Bone marrow (tissue), 2 donors: ENCODE data around the gene C1orf21.
"Not testable (repeated sequence)": the region's sequence is repeated elsewhere in the genome, so short reads cannot be mapped to it uniquely, and the experiment has no call there.

Source experiments
- DNase-seq, 2 donors: peaks; one replicate each; lab custom pipeline; 2025; lab: John Stamatoyannopoulos, UW

C1orf21 gene

DNA sequence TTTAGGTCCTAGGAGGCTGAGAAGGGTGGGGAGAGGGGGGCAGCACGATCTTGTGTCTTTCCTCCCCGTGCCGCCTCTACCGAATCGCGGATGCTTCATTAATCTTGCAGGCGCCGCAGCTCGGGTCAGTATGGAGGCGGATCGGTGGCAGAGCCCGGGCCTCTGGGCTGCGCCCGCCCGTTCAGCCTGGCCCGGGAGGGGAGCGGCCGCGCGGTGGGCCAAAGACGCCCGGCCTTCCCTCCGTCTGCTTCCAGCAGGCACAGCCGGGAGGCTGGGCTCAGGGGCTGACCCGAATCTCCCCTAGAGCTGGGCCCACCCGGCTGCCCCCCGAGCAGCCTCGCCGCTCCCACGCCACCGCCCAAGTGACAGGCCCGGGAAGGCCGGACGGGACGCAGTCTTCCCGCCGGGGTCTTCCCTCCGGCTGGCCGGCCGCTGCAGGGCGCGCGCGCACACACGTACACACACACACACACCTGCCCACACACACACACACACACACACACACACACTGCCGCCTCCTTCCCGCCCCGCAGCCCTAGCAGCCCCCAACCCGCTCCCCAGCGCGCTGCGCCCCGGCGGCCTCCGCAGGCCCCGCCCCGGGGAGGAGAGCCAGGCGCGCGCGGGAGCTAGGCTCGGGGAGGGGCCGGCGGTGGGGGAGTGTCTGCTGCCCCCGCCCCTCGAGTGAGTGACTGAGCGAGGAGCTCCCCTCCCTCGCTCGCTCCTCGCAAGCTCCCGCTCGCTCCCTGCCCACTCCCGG, at the start of gene C1orf21:
Gene C1orf21, plus strand, starts transcription at position 718 of the 757 bp plus-strand sequence. CDS start 90,481 bp downstream, outside the sequence.
- peak; percentile 58 to 67 for DNase-seq

- DNase-seq, result not testable (repeated sequence)
These were observed 49.0 kb upstream of the C1orf21 start for GRCh38 chr1:184337865-184338264.

- DNase-seq, result no peak
These were observed 45.8 kb upstream of the C1orf21 start for GRCh38 chr1:184340984-184341383.

DNA sequence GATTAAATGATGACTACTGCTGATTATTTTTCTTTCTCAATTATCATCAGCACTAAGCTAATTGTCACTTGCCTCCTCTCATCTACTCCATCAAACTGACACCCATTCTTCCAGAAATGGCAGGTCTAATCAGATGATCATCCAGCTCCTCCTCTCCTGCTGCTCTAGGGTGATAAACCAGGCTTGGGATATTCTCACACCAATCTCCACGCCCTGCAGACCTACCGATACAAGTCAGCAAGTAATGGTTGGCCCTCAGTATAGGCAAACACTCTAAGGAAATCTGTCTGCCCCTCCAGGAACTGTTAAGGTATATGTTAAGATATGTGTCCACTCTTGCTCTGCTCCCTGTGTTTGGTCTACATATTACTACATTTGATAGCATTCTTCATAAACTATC, 36.3 kb upstream of the C1orf21 start:
- no peak for DNase-seq

- DNase-seq, result no peak
These were observed 35.3 kb upstream of the C1orf21 start for GRCh38 chr1:184351416-184351975.

- no peak for DNase-seq
These were observed 34.1 kb upstream of the C1orf21 start for GRCh38 chr1:184352776-184353175.

- DNase-seq, result no peak
These were observed 32.1 kb upstream of the C1orf21 start for GRCh38 chr1:184354719-184355118.

GRCh38 chr1:184356891-184357290, 29.9 kb upstream of the C1orf21 start:
- DNase-seq, result no peak

DNA sequence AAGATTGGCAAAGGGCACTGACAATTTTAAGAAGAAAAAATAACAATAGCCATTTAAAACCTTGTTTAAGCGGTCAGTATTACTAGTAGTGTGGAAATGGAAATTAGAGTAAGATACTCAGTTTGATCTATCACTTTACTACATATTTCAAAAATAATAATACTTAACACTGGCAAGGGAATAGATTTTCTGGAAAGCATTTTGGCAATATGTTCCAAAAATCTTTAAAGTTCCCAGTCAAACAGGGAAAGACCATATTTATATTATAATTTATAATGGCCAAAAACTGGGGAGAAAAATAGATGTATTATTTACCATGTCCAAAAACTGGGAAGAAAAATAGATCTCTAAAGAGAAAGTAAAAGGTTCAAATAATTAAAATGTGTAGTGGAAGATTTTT, 28.6 kb upstream of the C1orf21 start:
- no peak for DNase-seq

DNA sequence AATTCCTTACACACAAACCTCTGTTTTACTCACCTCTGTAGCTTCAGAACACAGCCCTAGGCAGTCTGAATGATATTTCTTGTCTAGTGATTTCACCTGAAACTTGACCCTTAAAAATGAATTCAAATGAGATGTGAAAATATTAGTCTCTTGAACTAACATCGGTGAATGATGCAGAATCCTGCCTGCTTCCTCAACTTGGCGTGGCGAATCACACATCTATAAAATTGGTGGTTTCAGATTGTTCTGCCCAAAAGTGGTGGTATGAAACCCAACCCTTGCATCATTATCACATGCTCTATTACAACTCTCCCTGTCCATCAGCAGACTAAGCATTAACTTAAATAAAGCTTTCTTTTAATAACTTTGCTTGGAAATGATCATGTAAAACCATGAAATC, 26.9 kb upstream of the C1orf21 start:
- DNase-seq, result no peak

DNA sequence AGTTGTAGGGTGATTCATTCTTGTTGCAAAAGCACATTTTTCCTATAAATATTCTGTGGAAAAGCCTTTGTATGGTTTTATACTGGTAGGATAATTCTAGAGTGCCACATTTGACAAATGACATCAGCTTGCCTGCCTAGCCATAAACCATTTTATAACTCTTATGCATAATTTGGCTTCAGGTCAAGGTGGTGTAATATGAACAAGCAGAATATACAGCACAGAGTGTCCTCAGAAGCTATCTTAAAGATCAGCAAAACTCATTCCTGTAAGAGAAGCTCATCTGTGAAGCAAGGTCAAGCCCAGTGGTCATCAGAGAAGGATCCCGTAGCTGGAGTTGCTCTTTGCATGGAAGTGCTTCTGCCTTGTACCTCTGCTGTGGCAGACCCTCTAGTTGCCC, 24.0 kb upstream of the C1orf21 start:
- DNase-seq, result no peak

DNA sequence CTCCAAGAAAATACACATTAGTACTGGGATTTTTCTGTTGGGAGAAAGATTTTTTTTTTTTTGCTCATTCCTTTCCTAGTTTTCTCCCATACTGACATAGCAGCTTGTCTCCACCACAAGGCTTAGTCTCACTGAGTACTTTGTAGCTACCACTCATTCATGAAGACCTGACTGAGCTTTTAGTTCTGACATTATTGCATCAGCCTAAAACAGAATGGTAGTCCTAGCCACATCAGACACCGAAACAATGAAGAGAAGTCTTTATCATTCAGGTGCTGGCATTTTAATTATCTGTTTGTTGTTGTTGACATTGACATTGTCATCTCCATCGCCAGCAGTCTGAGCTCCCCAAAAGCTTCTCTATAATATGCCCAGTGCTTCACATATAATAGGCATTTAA, 21.1 kb upstream of the C1orf21 start:
- DNase-seq, result no peak

DNA sequence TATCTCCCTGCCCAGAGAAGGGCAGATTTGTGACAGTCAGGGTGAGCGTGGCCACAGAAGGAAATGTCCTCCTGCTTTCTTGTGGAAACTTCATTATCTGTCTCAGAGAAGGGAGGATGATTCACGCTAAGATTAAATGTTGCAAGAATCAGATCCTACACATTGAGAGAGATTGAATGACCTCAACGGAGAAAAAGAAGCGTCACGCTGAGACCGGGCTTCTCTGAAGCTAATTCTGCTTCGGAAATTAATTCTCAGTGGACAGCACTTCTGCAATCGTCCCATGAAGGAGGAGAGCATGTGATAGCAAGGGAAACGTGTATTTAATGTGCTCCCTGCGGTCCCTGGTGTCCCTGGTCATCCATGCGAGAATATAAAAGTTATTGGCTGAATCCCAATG, 19.8 kb upstream of the C1orf21 start:
- DNase-seq, result no peak

- DNase-seq, result no peak
These were observed 19.3 kb upstream of the C1orf21 start for GRCh38 chr1:184367427-184368038.

DNA sequence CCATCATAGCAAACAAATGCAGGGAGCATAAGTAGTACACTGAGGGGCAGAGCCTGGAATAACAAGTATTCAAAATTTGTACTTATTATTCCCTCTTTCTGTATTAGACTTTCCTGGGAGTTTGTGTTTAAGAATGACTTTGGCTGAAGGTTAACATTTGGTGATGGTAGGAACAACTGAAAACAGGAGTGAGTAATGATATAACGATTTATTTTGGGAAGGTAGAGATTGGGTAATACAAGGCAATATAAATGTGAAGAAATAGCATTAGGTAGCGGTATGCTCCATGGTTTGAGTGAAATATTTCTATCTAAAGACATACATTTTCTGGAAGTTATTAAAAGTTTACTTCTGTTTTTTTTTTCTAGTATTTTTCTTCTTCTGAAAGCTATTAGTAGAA, 18.5 kb upstream of the C1orf21 start:
- no peak for DNase-seq

GRCh38 chr1:184370850-184371249, 16.0 kb upstream of the C1orf21 start:
- DNase-seq, result no peak

GRCh38 chr1:184373155-184373554, 13.7 kb upstream of the C1orf21 start:
- no peak for DNase-seq

DNA sequence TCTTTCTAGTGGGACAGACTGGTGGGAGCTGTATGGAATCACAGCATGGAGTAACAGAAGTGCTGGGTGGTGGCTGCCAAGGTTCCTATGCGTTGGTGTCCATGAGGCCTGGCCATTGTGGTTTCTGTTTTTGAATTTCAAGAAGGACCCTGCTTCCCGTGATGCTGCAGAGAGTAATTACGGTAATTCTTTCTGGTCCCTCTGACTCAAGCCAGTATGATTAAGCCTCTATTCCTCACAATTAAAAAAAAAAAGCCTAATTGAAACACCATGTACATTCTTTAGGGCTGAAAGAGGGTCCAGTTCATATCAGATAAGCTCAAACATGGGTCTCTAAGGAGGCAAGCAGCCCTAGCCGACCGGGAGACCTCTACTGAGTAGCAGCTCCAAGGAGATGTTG, 10.5 kb upstream of the C1orf21 start:
- DNase-seq, result no peak

GRCh38 chr1:184379111-184379752, 7.6 kb upstream of the C1orf21 start:
- no peak for DNase-seq

GRCh38 chr1:184380468-184380867, 6.4 kb upstream of the C1orf21 start:
- peak in 1 of 2 donors; percentile 41 for DNase-seq

DNA sequence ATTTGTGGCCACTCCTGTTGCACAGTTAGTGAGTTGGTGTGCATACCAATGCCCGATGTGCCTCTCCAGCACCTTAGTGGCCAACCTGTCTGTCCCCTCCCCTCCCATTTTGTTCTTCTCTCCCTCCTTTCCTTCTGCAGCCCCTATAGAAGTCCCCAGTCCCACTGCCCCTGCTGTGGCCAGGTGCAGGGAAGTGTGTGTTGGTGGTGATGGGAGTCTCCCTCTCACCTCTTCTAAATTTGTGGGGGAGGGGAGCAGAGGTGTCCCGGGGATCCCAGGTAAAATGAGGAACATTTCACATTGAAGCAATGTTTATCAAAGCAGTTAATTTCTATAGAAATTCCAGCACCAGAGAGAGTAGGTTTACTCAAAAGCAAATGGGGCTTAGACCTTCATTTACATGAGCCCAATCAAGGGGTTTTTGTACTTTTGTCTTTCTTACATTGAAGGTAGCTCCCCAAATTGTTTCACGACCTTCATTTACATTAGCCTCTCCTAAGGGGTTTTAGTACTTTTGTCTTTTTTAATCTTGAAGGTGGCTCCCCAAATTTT, 3.0 kb upstream of the C1orf21 start:
- DNase-seq, result no peak

- no peak for DNase-seq
These were observed 941 bp upstream of the C1orf21 start for GRCh38 chr1:184385865-184386311.
